HepG2 (cell line): ENCODE results near the gene SLC38A3. TPM values are rescaled to one million over a fixed set of nuclear protein-coding genes. Genes with fewer than 3 reads are reported as not detected.
A peak's percentile ranks its signal among the peaks of the same experiment; 100 is the strongest.

Source experiments
- ATF2 ChIP-seq: sonication (generic); formaldehyde crosslinking; IDR thresholded peaks from 2 replicates; pipeline ENCODE4 v1.4.0; 2020; ENCODE audit warnings: missing genetic modification reagents
- DPF2 ChIP-seq: sonication (generic); formaldehyde crosslinking; IDR thresholded peaks from 2 replicates; pipeline ENCODE4 v1.4.0; 2020; ENCODE audit warnings: mild to moderate bottlenecking, low read depth, missing genetic modification reagents, borderline replicate concordance
- ELF3 ChIP-seq: IDR thresholded peaks from 2 replicates; pipeline ENCODE4 v1.6.1; 2016; ENCODE audit warnings: missing genetic modification reagents, missing compliant biosample characterization
- ERF ChIP-seq: IDR thresholded peaks from 2 replicates; pipeline ENCODE4 v1.6.1; 2018; ENCODE audit warnings: missing biosample characterization, missing genetic modification reagents
- ETS1 ChIP-seq: sonication (generic); formaldehyde crosslinking; IDR thresholded peaks from 2 replicates; pipeline ENCODE4 v1.4.0; 2020; ENCODE audit warnings: missing genetic modification reagents
- GATAD2A ChIP-seq: IDR thresholded peaks from 2 replicates; pipeline ENCODE4 v1.6.1; 2016
- SAP130 ChIP-seq: IDR thresholded peaks from 2 replicates; pipeline ENCODE4 v1.6.1; 2016; ENCODE audit warnings: low read depth
- STAT5B ChIP-seq: sonication (generic); formaldehyde crosslinking; IDR thresholded peaks from 2 replicates; pipeline ENCODE4 v1.4.0; 2020; ENCODE audit warnings: missing genetic modification reagents
- TEAD2 ChIP-seq: sonication (generic); formaldehyde crosslinking; IDR thresholded peaks from 2 replicates; pipeline ENCODE4 v1.9.0; 2021; ENCODE audit warnings: missing genetic modification reagents
- TFAP4 ChIP-seq: sonication (generic); IDR thresholded peaks from 2 replicates; pipeline ENCODE4 v1.6.1; 2016; ENCODE audit warnings: low read depth, borderline replicate concordance
- ZMYM3 ChIP-seq: sonication (generic); formaldehyde crosslinking; IDR thresholded peaks from 2 replicates; pipeline ENCODE4 v1.5.1; 2020; ENCODE audit warnings: mild to moderate bottlenecking, missing genetic modification reagents
- ZNF124 ChIP-seq: sonication (generic); formaldehyde crosslinking; IDR thresholded peaks from 2 replicates; pipeline ENCODE4 v1.4.0; 2020; ENCODE audit warnings: missing genetic modification reagents
- ZNF260 ChIP-seq: sonication (generic); formaldehyde crosslinking; IDR thresholded peaks from 2 replicates; pipeline ENCODE4 v1.4.0; 2020; ENCODE audit warnings: missing genetic modification reagents, low read depth, mild to moderate bottlenecking, borderline replicate concordance
- ZNF264 ChIP-seq: sonication (generic); formaldehyde crosslinking; IDR thresholded peaks from 2 replicates; pipeline ENCODE4 v1.4.0; 2020; ENCODE audit warnings: missing genetic modification reagents
- ZNF382 ChIP-seq: sonication (generic); formaldehyde crosslinking; IDR thresholded peaks from 2 replicates; pipeline ENCODE4 v1.5.0; 2020; ENCODE audit warnings: missing genetic modification reagents, mild to moderate bottlenecking, borderline replicate concordance
- ZNF451 ChIP-seq: sonication (generic); formaldehyde crosslinking; IDR thresholded peaks from 2 replicates; pipeline ENCODE4 v1.5.0; 2020; ENCODE audit warnings: mild to moderate bottlenecking, missing genetic modification reagents
- ZNF616 ChIP-seq: sonication (generic); formaldehyde crosslinking; IDR thresholded peaks from 2 replicates; pipeline ENCODE4 v1.5.0; 2020; ENCODE audit warnings: low read depth, mild to moderate bottlenecking, missing genetic modification reagents
- ZNF644 ChIP-seq: IDR thresholded peaks from 2 replicates; pipeline ENCODE4 v1.6.1; 2016; ENCODE audit warnings: low read depth
- ZNF850 ChIP-seq: sonication (generic); formaldehyde crosslinking; conservative IDR thresholded peaks from 2 replicates; pipeline ENCODE4 v1.9.0; 2021; ENCODE audit warnings: mild to moderate bottlenecking, missing genetic modification reagents
- polyA plus RNA-seq, 8 experiments: library from polyadenylated mRNA; depleted of rRNA in 3 of 8; stranded (reverse) in 7 of 8; unstranded in 1 of 8; fragments of >200 nt; fragmentation: Illumina TruSeq in 4 of 8; extraction: Trizol in 4 of 8; gene quantifications; 2 replicates each; pipeline versions ENCODE4 v1.2.1 to v1.2.3, GENCODE V29; 2011 to 2016; ENCODE audit warnings: low read depth in 4 of 8, missing spikeins in 1 of 8, mixed read lengths in 1 of 8; ENCODE audit not compliant: insufficient read depth in 1 of 8
- total RNA-seq, 5 experiments: library from RNA; depleted of rRNA; stranded (reverse); fragments of >200 nt; fragmentation: Illumina TruSeq; extraction: Trizol; gene quantifications; 2 replicates each; pipeline ENCODE4 v1.2.3, GENCODE V29; 2016; ENCODE audit warnings: low read depth in 1 of 5
- TF ChIP-seq, protein P1 (sequence below): sonication (generic); formaldehyde crosslinking; IDR thresholded peaks from 2 replicates; pipeline ENCODE4 v1.4.0; 2020; ENCODE audit warnings: mild to moderate bottlenecking, missing genetic modification reagents
- TF ChIP-seq, protein P2 (sequence below): IDR thresholded peaks from 2 replicates; pipeline ENCODE4 v1.6.1; 2016; ENCODE audit warnings: low read depth
- TF ChIP-seq, protein P3 (sequence below): sonication (generic); formaldehyde crosslinking; IDR thresholded peaks from 2 replicates; pipeline ENCODE4 v1.4.0; 2020; ENCODE audit warnings: missing genetic modification reagents, mild to moderate bottlenecking, borderline replicate concordance

Gene SLC38A3
- total and polyA plus RNA-seq, 2 of the 13 experiments (the other 11 are each of a cell fraction or from before 2014, with no cell fraction given): 29.8 to 164 TPM

DNA sequence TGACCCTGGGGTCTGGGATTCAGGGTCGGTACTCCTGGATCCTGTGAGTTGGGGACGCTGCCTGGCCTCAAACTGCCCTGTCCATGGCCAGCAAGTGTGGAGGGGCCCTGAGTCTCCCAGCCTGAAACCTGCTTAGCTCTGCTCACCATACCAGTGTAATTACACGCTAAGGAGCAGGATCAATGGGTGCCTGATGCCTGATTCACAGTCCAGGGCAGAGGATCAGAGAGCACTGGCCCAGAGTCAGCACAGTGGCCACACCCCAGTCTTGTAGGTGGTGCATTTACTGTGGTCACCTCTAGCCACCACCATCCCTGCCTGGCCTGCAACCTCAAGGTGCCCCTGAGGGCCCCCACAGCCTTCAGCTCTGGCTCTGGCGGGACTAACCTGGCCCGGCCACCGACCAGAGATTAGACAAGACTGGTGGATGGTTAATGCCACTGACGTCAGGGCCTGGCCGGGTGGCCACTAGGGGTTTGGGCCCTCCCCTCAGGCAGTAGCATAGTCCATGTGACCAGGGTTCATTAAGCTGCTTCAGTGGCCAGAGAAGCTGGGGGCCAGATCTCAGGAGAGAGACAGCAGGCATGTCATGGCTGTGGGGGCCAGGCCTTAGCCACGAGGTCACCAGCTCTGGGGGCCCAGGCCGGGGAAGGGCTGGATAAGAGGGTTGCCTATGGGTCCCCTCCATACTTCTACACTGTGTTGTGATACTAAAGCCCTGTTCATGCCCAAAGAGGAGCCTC is 3.3 kb upstream of the SLC38A3 start (continued):
- TF ChIP-seq ETS1 (CRISPR knock-in tag) (no peak), TEAD2 (no peak), ATF2 (CRISPR knock-in tag) (peak; percentile 92), ZNF616 (CRISPR knock-in tag) (no peak), ZNF264 (peak; percentile 78), TFAP4 (no peak), ERF (CRISPR knock-in tag) (0 out of 2 replicates have a peak, but pooled peaks have one; percentile 46), ZMYM3 (CRISPR knock-in tag) (peak; percentile 81), ZNF260 (0 out of 2 replicates have a peak, but pooled peaks have one; percentile 33), GATAD2A (CRISPR knock-in tag) (peak; percentile 57), ELF3 (CRISPR knock-in tag) (peak; percentile 30; the same call in 1 of the 2 replicates), ZNF382 (CRISPR knock-in tag) (no peak), DPF2 (no peak; the same call in 1 of the 2 replicates), ZNF644 (CRISPR knock-in tag) (peak; percentile 23; the same call in 1 of the 2 replicates), ZNF451 (CRISPR knock-in tag) (no peak; the same call in none of the 2 replicates), STAT5B (no peak), SAP130 (CRISPR knock-in tag) (peak; percentile 79), ZNF124 (CRISPR knock-in tag) (no peak), ZNF850 (CRISPR knock-in tag) (no peak)
- TF ChIP-seq, protein P1, sequence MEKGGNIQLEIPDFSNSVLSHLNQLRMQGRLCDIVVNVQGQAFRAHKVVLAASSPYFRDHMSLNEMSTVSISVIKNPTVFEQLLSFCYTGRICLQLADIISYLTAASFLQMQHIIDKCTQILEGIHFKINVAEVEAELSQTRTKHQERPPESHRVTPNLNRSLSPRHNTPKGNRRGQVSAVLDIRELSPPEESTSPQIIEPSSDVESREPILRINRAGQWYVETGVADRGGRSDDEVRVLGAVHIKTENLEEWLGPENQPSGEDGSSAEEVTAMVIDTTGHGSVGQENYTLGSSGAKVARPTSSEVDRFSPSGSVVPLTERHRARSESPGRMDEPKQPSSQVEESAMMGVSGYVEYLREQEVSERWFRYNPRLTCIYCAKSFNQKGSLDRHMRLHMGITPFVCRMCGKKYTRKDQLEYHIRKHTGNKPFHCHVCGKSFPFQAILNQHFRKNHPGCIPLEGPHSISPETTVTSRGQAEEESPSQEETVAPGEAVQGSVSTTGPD (CRISPR knock-in tag): peak; percentile 24; the same call in 1 of the 2 replicates
- TF ChIP-seq, protein P2, sequence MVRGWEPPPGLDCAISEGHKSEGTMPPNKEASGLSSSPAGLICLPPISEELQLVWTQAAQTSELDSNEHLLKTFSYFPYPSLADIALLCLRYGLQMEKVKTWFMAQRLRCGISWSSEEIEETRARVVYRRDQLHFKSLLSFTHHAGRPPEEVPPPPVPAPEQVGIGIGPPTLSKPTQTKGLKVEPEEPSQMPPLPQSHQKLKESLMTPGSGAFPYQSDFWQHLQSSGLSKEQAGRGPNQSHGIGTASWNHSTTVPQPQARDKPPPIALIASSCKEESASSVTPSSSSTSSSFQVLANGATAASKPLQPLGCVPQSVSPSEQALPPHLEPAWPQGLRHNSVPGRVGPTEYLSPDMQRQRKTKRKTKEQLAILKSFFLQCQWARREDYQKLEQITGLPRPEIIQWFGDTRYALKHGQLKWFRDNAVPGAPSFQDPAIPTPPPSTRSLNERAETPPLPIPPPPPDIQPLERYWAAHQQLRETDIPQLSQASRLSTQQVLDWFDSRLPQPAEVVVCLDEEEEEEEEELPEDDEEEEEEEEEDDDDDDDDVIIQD (CRISPR knock-in tag): no peak
- TF ChIP-seq, protein P3, sequence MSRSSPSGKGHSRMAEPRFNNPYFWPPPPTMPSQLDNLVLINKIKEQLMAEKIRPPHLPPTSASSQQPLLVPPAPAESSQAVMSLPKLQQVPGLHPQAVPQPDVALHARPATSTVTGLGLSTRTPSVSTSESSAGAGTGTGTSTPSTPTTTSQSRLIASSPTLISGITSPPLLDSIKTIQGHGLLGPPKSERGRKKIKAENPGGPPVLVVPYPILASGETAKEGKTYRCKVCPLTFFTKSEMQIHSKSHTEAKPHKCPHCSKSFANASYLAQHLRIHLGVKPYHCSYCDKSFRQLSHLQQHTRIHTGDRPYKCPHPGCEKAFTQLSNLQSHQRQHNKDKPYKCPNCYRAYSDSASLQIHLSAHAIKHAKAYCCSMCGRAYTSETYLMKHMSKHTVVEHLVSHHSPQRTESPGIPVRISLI (CRISPR knock-in tag): no peak
